ENCODE measurements around the gene WDR35. TPM values are rescaled to one million over a fixed set of nuclear protein-coding genes. Genes with fewer than 3 reads are reported as not detected.

The WDR35 gene
- total and polyA plus RNA-seq, 10 of the 15 experiments (the other 5 are each of a cell fraction or from before 2014, with no cell fraction given), result 3.0 to 9.3 (median 6.3) TPM

- TF ChIP-seq PRDM15 (CRISPR knock-in tag; IDR thresholded peaks at IDR 0.05) (no peak), IKZF1 (conservative IDR thresholded peaks at IDR 0.05) (0 out of 2 replicates have a peak, but pooled peaks have one; percentile 44), HSF1 (IDR thresholded peaks at IDR 0.05; ENCODE audit: low read depth, low read length) (no peak), YBX1 (IDR thresholded peaks at IDR 0.05) (no peak), JUNB (IDR thresholded peaks at IDR 0.05) (no peak), MYB (IDR thresholded peaks at IDR 0.05; ENCODE audit: borderline replicate concordance, low read depth, low read length) (no peak), GATAD2B (conservative IDR thresholded peaks at IDR 0.05; ENCODE audit: low read depth) (no peak), PAX8 (IDR thresholded peaks at IDR 0.05) (no peak), ATF3 (IDR thresholded peaks at IDR 0.05; ENCODE audit: borderline replicate concordance, extremely low read depth, low read depth, low read length) (no peak), MTA2 (IDR thresholded peaks at IDR 0.05; ENCODE audit: low read depth) (peak; percentile 40; the same call in 1 of the 2 replicates), MLLT1 (IDR thresholded peaks at IDR 0.05) (no peak), BACH1 (IDR thresholded peaks at IDR 0.05; ENCODE audit: borderline replicate concordance) (no peak), SREBF2 (IDR thresholded peaks at IDR 0.05; ENCODE audit: low read length) (no peak), CBFB (IDR thresholded peaks at IDR 0.05; ENCODE audit: low read depth) (no peak), BCL3 (IDR thresholded peaks at IDR 0.05; ENCODE audit: borderline replicate concordance, insufficient read depth, low read depth, low read length, poor library complexity, severe bottlenecking) (no peak), SPI1 (IDR thresholded peaks at IDR 0.05; ENCODE audit: borderline replicate concordance, insufficient read depth, low read depth, low read length) (peak; percentile 88), POLR2AphosphoS5 (IDR thresholded peaks at IDR 0.05; ENCODE audit: low read length) (no peak), SMAD1 (IDR thresholded peaks at IDR 0.05; ENCODE audit: low read depth, partially characterized antibody) (no peak), CREM (IDR thresholded peaks at IDR 0.05; ENCODE audit: low read depth) (no peak), TCF12 (IDR thresholded peaks at IDR 0.05; ENCODE audit: low read depth, low read length) (no peak), NBN (IDR thresholded peaks at IDR 0.05) (no peak), ZZZ3 (IDR thresholded peaks at IDR 0.05; ENCODE audit: control insufficient read depth, insufficient read length, low read depth) (no peak), DPF2 (IDR thresholded peaks at IDR 0.05) (0 out of 2 replicates have a peak, but pooled peaks have one; percentile 39), CHD1 (IDR thresholded peaks at IDR 0.05; ENCODE audit: low read depth, low read length) (no peak)
Observed at GRCh38 chr2:19933351-19933981, 56.4 kb downstream of the WDR35 start (continued).

All from GM12878 (cell line).